DOHH2 (cell line): ENCODE data around the gene SLC12A3.

Experiments
- H3F3A ChIP-seq: fragments of 200-600 bp; sonication (generic), shearing (Covaris generic); 2 replicates; pipeline ENCODE4 v1.6.0; 2016; ENCODE audit warnings: antibody characterized with exemption, mild to moderate bottlenecking; ENCODE audit not compliant: control insufficient read depth, insufficient read depth
- H3K27ac ChIP-seq: fragments of 200-600 bp; sonication (generic); 2 replicates; pipeline ENCODE4 v1.5.1; 2014; ENCODE audit warnings: low read depth, mild to moderate bottlenecking, low read length, moderate library complexity
- H3K27me3 ChIP-seq: fragments of 200-600 bp; sonication (generic); 2 replicates; pipeline ENCODE4 v1.6.1; 2014; ENCODE audit warnings: mild to moderate bottlenecking, low read length, mixed read lengths; ENCODE audit not compliant: control insufficient read depth
- H3K36me3 ChIP-seq: fragments of 200-600 bp; sonication (generic); 2 replicates; pipeline ENCODE4 v1.6.1; 2014; ENCODE audit warnings: mild to moderate bottlenecking, low read length, moderate library complexity, mixed read lengths; ENCODE audit not compliant: control insufficient read depth
- H3K4me1 ChIP-seq: fragments of 200-600 bp; sonication (generic); 2 replicates; pipeline ENCODE4 v1.6.1; 2014; ENCODE audit warnings: mild to moderate bottlenecking, low read length, mixed read lengths; ENCODE audit not compliant: control insufficient read depth
- H3K4me2 ChIP-seq: fragments of 200-600 bp; sonication (generic); 2 replicates; pipeline ENCODE4 v1.6.0; 2014; ENCODE audit warnings: mild to moderate bottlenecking, low read length, moderate library complexity
- H3K4me3 ChIP-seq: fragments of 200-600 bp; sonication (generic); 2 replicates; pipeline ENCODE4 v1.5.1; 2014; ENCODE audit warnings: mild to moderate bottlenecking, low read length, mixed read lengths
- H3K79me2 ChIP-seq: fragments of 200-600 bp; sonication (generic); 2 replicates; pipeline ENCODE4 v1.6.1; 2014; ENCODE audit warnings: mild to moderate bottlenecking, low read length, mixed read lengths; ENCODE audit not compliant: control insufficient read depth
- H3K9me2 ChIP-seq: fragments of 200-600 bp; sonication (generic); replicated peaks from 2 replicates; pipeline ENCODE4 v1.6.1; 2014; ENCODE audit warnings: mild to moderate bottlenecking, low read length, mixed read lengths; ENCODE audit not compliant: control insufficient read depth
- H3K9me3 ChIP-seq: fragments of 200-600 bp; sonication (generic); 2 replicates; pipeline ENCODE4 v1.6.1; 2014; ENCODE audit warnings: antibody characterized with exemption, low read length, mixed read lengths; ENCODE audit not compliant: control insufficient read depth, insufficient read depth
- H4K20me1 ChIP-seq: fragments of 200-600 bp; sonication (generic); 2 replicates; pipeline ENCODE4 v1.6.0; 2014; ENCODE audit warnings: low read depth, mild to moderate bottlenecking, antibody characterized with exemption, low read length, moderate library complexity; ENCODE audit not compliant: control insufficient read depth, insufficient read depth
- EZH2phosphoT487 ChIP-seq: fragments of 200-600 bp; sonication (generic); IDR thresholded peaks from 2 replicates; pipeline ENCODE4 v1.6.1; 2017; ENCODE audit warnings: borderline replicate concordance, mild to moderate bottlenecking, antibody characterized with exemption, low read length, moderate library complexity, mixed read lengths
- TF ChIP-seq, protein P1 (sequence below): fragments of 200-600 bp; sonication (generic); IDR thresholded peaks from one replicate; pipeline ENCODE4 v1.5.1; 2014; ENCODE audit warnings: antibody characterized with exemption, mild to moderate bottlenecking, low read depth, low read length; ENCODE audit not compliant: poor library complexity, severe bottlenecking

Gene SLC12A3

DNA sequence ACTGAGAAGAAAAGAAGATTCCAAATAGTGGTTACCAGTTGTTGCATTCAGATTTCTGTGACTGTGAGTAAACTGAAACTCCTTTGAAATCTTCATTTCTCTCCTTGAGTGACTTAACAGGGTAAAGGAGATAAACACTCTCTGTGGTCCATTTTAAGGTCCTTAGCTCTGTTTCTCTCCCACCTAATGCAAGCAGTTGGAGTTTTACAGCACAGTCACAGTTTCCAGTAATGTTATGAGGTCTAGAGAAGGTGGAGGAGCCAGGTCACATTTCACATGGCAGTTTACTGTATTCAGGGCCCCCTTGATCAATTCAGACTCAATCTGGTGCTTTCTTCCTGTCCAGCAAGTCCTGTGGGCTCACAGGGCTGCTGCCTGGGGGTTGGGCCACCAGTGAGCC lies 32.2 kb upstream of the SLC12A3 start:
- H3K27me3 ChIP-seq: no peaks in the 10 kb centered on the region
- H3K4me3 ChIP-seq: no peak overlapping the region
- H3K4me1 ChIP-seq: no peaks in the 10 kb centered on the region
- no peaks in the 10 kb centered on the region for H3K79me2 ChIP-seq
- TF ChIP-seq EZH2phosphoT487: no peak
- TF ChIP-seq, protein P1, sequence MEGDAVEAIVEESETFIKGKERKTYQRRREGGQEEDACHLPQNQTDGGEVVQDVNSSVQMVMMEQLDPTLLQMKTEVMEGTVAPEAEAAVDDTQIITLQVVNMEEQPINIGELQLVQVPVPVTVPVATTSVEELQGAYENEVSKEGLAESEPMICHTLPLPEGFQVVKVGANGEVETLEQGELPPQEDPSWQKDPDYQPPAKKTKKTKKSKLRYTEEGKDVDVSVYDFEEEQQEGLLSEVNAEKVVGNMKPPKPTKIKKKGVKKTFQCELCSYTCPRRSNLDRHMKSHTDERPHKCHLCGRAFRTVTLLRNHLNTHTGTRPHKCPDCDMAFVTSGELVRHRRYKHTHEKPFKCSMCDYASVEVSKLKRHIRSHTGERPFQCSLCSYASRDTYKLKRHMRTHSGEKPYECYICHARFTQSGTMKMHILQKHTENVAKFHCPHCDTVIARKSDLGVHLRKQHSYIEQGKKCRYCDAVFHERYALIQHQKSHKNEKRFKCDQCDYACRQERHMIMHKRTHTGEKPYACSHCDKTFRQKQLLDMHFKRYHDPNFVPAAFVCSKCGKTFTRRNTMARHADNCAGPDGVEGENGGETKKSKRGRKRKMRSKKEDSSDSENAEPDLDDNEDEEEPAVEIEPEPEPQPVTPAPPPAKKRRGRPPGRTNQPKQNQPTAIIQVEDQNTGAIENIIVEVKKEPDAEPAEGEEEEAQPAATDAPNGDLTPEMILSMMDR: no peak
- peaks cover 72% of the 10 kb centered on the region for H3K36me3 ChIP-seq
- no peaks in the 10 kb centered on the region for H3K9me2 ChIP-seq
- no peaks in the 10 kb centered on the region for H3F3A ChIP-seq
- no peak overlapping the region for H3K27ac ChIP-seq
- H3K4me2 ChIP-seq: no peak overlapping the region
- no peaks in the 10 kb centered on the region for H3K9me3 ChIP-seq
- no peaks in the 10 kb centered on the region for H4K20me1 ChIP-seq

DNA sequence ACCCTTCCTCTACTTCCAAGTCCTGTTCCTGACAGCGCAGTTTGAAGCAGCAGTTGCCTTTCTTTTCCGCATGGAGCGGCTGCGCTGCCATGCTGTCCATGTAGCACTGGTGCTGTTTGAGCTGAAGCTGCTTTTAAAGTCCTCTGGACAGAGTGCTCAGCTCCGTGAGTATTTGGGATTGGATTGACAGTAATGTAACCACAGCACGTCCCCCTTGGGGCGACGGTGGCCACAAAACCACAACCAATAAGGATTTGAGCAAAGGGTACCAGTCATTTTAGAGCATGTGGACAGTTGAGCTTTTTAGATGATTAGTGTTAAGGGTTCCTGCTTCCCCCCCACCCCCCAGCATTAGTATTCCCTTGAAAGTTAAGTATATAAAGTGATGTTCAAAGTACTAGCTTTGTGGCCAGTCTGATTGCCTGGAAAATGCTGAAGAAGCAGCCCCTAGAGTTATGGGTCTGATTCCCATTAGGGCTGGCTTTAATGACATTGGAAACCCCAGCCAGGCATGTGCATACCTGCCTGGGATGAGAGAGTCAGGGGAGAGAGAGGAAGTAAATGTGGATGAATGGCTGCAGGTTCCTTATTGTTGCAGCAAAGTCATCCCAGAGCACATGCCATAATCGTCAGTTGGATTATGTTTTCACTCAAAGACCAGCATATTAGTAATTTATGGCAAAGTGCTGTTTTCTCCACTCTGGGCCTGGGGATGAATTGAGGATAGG lies 31.6 kb upstream of the SLC12A3 start:
- no peak for TF ChIP-seq EZH2phosphoT487
- TF ChIP-seq, protein P1: no peak
- no peaks in the 10 kb centered on the region for H3F3A ChIP-seq
- no peaks in the 10 kb centered on the region for H3K9me2 ChIP-seq
- no peak overlapping the region for H3K4me3 ChIP-seq
- H3K9me3 ChIP-seq: no peaks in the 10 kb centered on the region
- H3K36me3 ChIP-seq: peaks cover 77% of the 10 kb centered on the region
- no peak overlapping the region for H3K27ac ChIP-seq
- no peaks in the 10 kb centered on the region for H3K4me1 ChIP-seq
- H3K27me3 ChIP-seq: no peaks in the 10 kb centered on the region
- H4K20me1 ChIP-seq: no peaks in the 10 kb centered on the region
- no peaks in the 10 kb centered on the region for H3K79me2 ChIP-seq
- no peak overlapping the region for H3K4me2 ChIP-seq

DNA sequence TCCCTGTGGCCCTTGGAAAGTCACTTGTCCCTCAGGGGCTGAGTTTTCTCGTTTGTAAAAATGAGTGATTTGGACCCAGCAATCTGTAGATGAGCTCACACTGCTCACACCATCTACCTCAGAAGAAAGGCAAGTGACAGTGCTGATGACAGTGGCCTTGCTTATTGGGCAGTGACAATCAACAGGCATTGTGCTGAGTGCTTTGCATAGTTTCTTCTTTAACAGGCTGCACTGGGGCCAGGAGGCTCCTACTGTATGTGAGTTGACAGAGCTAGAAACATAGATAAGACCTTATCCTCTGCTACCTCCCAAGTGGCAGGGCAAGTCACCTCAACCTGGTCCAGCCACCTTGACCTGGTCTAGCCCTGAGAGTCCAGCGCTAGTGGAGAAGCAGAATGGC lies 29.7 kb upstream of the SLC12A3 start:
- no peaks in the 10 kb centered on the region for H3F3A ChIP-seq
- TF ChIP-seq EZH2phosphoT487: no peak
- TF ChIP-seq, protein P1: no peak
- H3K36me3 ChIP-seq: peaks cover 73% of the 10 kb centered on the region
- H3K4me2 ChIP-seq: no peak overlapping the region
- H3K4me1 ChIP-seq: no peaks in the 10 kb centered on the region
- H3K9me2 ChIP-seq: no peaks in the 10 kb centered on the region
- no peaks in the 10 kb centered on the region for H3K9me3 ChIP-seq
- H3K4me3 ChIP-seq: no peak overlapping the region
- H3K79me2 ChIP-seq: no peaks in the 10 kb centered on the region
- no peak overlapping the region for H3K27ac ChIP-seq
- H4K20me1 ChIP-seq: no peaks in the 10 kb centered on the region
- no peaks in the 10 kb centered on the region for H3K27me3 ChIP-seq
